Aorta (tissue), 5 donors: ENCODE data around the gene PDPN. TPM values are rescaled to one million over a fixed set of nuclear protein-coding genes. Genes with fewer than 3 reads are reported as not detected.

Experiments
- ATAC-seq: fragments of 200-7000 bp; cut with Tn5 transposase; one replicate; pipeline ENCODE4 v1.9.1; 2022; ENCODE audit warnings: moderate library complexity; ENCODE audit not compliant: low FRiP score
- DNase-seq, 2 donors: peaks; one replicate each; pipeline ENCODE4 v3.0.0-alpha.2; 2020
- H3K27ac ChIP-seq, 2 donors: one replicate each; pipeline ENCODE4 v1.5.1; 2013; ENCODE audit warnings: low read length in 2 of 2, mild to moderate bottlenecking in 2 of 2, moderate library complexity in 2 of 2, control low read depth in 1 of 2, inconsistent platforms in 1 of 2, low read depth in 1 of 2
- H3K27me3 ChIP-seq, 2 donors: one replicate each; pipeline ENCODE4 v1.6.1; 2013; ENCODE audit warnings: control low read depth in 1 of 2, low read length in 1 of 2, mild to moderate bottlenecking in 1 of 2, moderate library complexity in 1 of 2; ENCODE audit not compliant: insufficient read depth in 2 of 2, control insufficient read depth in 1 of 2
- H3K36me3 ChIP-seq, 2 donors: one replicate each; pipeline ENCODE4 v1.6.1; 2013; ENCODE audit warnings: control low read depth in 1 of 2, low read length in 1 of 2, mild to moderate bottlenecking in 1 of 2; ENCODE audit not compliant: insufficient read depth in 2 of 2, control insufficient read depth in 1 of 2
- H3K4me1 ChIP-seq, 2 donors: one replicate each; pipeline ENCODE4 v1.6.1; 2013; ENCODE audit warnings: low read length in 2 of 2, control low read depth in 1 of 2, mild to moderate bottlenecking in 1 of 2, moderate library complexity in 1 of 2; ENCODE audit not compliant: insufficient read depth in 2 of 2, control insufficient read depth in 1 of 2
- H3K4me3 ChIP-seq, 2 donors: one replicate each; pipeline ENCODE4 v1.5.1; 2013; ENCODE audit warnings: low read length in 2 of 2, control low read depth in 1 of 2, mild to moderate bottlenecking in 1 of 2
- H3K9me3 ChIP-seq: one replicate; pipeline ENCODE4 v1.6.1; 2013; ENCODE audit warnings: mild to moderate bottlenecking, low read length; ENCODE audit not compliant: control insufficient read depth
- WGBS, 2 donors: extraction: QIAGEN DNeasy Blood & Tissue Kit; methylation state at CpG; one replicate each; pipeline ENCODE4 v1.1.7; 2013; 5-methylcytosine and 5-hydroxymethylcytosine counted together
- intact Hi-C, 2 donors: fragments of 100-400 bp; cut with DNase I; formaldehyde crosslinking; loops; one replicate each; pipeline versions ENCODE4 v1.14.2 to v1.15.0; 2022
- polyA plus RNA-seq, 2 donors: library from polyadenylated mRNA; stranded (reverse); fragments of 200-250 nt; gene quantifications; one replicate each; pipeline ENCODE4 v1.2.3, GENCODE V29; 2013
- total RNA-seq, 2 donors: library from RNA; stranded (reverse); fragmentation: NEBNext Ultra II Directional; extraction: Animal tissue kit (Norgen Biotek cat#: 25700); gene quantifications; one replicate each; pipeline ENCODE4 v1.2.1, GENCODE V29; 2021
- donor health status: healthy with polysubstance abuse.
- donor health status: Bipolar disorder and iron deficiency.
- donor health status: DM: no; HTN: no; CAD: no.
- donor health status: DM: no; HTN: no; CAD: no.
- donor health status: DM: yes; HTN: yes; CAD: no.

The PDPN gene
- total and polyA plus RNA-seq, 4 donors: 0.43 to 19.5 (median 17.7) TPM

GRCh38 chr1:13595411-13595810, 11.8 kb downstream of the PDPN start:
- intact Hi-C loops: no loop called here
- Histone ChIP-seq H3K4me1 (no peaks in the 10 kb centered on the region), H3K9me3 (peaks cover 1% of the 10 kb centered on the region), H3K27me3 (no peaks in the 10 kb centered on the region), H3K36me3 (no peaks in the 10 kb centered on the region), H3K4me3 (no peak overlapping the region), H3K27ac (no peak overlapping the region)
- DNase-seq (peak in 1 of 2 donors; percentile 36), ATAC-seq (no peak)
- WGBS, 2 donors: 89% methylated on average over 10 of the region's 10 CpGs

GRCh38 chr1:13597166-13597565, 13.5 kb downstream of the PDPN start:
- H3K27me3 ChIP-seq: no peaks in the 10 kb centered on the region
- H3K36me3 ChIP-seq: no peaks in the 10 kb centered on the region
- ATAC-seq (no peak), DNase-seq (no peak)
- H3K27ac ChIP-seq: no peak overlapping the region
- no peak overlapping the region for H3K4me3 ChIP-seq
- H3K9me3 ChIP-seq: peaks cover 5% of the 10 kb centered on the region
- H3K4me1 ChIP-seq: no peaks in the 10 kb centered on the region
- 44 to 48% methylated on average over 7 of the region's 7 CpGs for WGBS, 2 donors
- intact Hi-C loops: no loop called here

- no peak overlapping the region for H3K27ac ChIP-seq
- H3K27me3 ChIP-seq: no peaks in the 10 kb centered on the region
- H3K36me3 ChIP-seq: no peaks in the 10 kb centered on the region
- DNase-seq (no peak), ATAC-seq (no peak)
- intact Hi-C loops: no loop called here
- H3K9me3 ChIP-seq: peaks cover 5% of the 10 kb centered on the region
- 74% methylated on average over 7 of the region's 7 CpGs for WGBS, 2 donors
- no peak overlapping the region for H3K4me3 ChIP-seq
- no peaks in the 10 kb centered on the region for H3K4me1 ChIP-seq
Observed at GRCh38 chr1:13600762-13601453, 17.3 kb downstream of the PDPN start.

- 84 to 87% methylated on average over 5 of the region's 5 CpGs for WGBS, 2 donors
- Histone ChIP-seq H3K4me3 (no peak overlapping the region), H3K36me3 (no peaks in the 10 kb centered on the region), H3K4me1 (no peaks in the 10 kb centered on the region), H3K27me3 (no peaks in the 10 kb centered on the region), H3K27ac (no peak overlapping the region), H3K9me3 (peaks cover 5% of the 10 kb centered on the region)
- intact Hi-C loops: no loop called here
- no peak for DNase-seq
- no peak for ATAC-seq
Observed at GRCh38 chr1:13604176-13604575, 20.5 kb downstream of the PDPN start.

- Histone ChIP-seq H3K27ac (no peak overlapping the region), H3K27me3 (no peaks in the 10 kb centered on the region), H3K4me3 (no peak overlapping the region), H3K9me3 (peaks cover 5% of the 10 kb centered on the region), H3K4me1 (no peaks in the 10 kb centered on the region), H3K36me3 (no peaks in the 10 kb centered on the region)
- DNase-seq (no peak), ATAC-seq (no peak)
- 78 to 89% methylated on average over 3 of the region's 3 CpGs for WGBS, 2 donors
- intact Hi-C loops: no loop called here
Observed at GRCh38 chr1:13604721-13605120, 21.1 kb downstream of the PDPN start.

- no peaks in the 10 kb centered on the region for H3K4me1 ChIP-seq
- DNase-seq (peak in 1 of 2 donors; percentile 7), ATAC-seq (no peak)
- intact Hi-C loops: no loop called here
- no peak overlapping the region for H3K4me3 ChIP-seq
- H3K36me3 ChIP-seq: no peaks in the 10 kb centered on the region
- 49 to 52% methylated on average over 1 of the region's 1 CpG for WGBS, 2 donors
- no peak overlapping the region for H3K27ac ChIP-seq
- H3K27me3 ChIP-seq: no peaks in the 10 kb centered on the region
- peaks cover 3% of the 10 kb centered on the region for H3K9me3 ChIP-seq
Observed at GRCh38 chr1:13605159-13605558, 21.5 kb downstream of the PDPN start.

GRCh38 chr1:13607002-13607401, 23.4 kb downstream of the PDPN start:
- Histone ChIP-seq H3K4me3 (no peak overlapping the region), H3K27me3 (no peaks in the 10 kb centered on the region), H3K9me3 (no peaks in the 10 kb centered on the region), H3K36me3 (no peaks in the 10 kb centered on the region), H3K4me1 (no peaks in the 10 kb centered on the region), H3K27ac (no peak overlapping the region)
- DNase-seq (peak in 1 of 2 donors; percentile 43), ATAC-seq (no peak)
- intact Hi-C loops: no loop called here
- WGBS, 2 donors: 77% methylated on average over 8 of the region's 8 CpGs

GRCh38 chr1:13616234-13616633, 32.6 kb downstream of the PDPN start:
- Histone ChIP-seq H3K27me3 (no peaks in the 10 kb centered on the region), H3K4me1 (no peaks in the 10 kb centered on the region), H3K4me3 (no peak overlapping the region), H3K36me3 (no peaks in the 10 kb centered on the region), H3K9me3 (no peaks in the 10 kb centered on the region), H3K27ac (no peak overlapping the region)
- DNase-seq (no peak), ATAC-seq (no peak)
- intact Hi-C loops: no loop called here
- WGBS, 2 donors: 51 to 62% methylated on average over 5 of the region's 5 CpGs

- H3K27ac ChIP-seq: no peak overlapping the region
- WGBS, 2 donors: 63 to 74% methylated on average over 4 of the region's 4 CpGs
- DNase-seq: no peak
Observed at GRCh38 chr1:13617108-13617507, 33.5 kb downstream of the PDPN start.

More at GRCh38 chr1:13617108-13617507, 33.5 kb downstream of the PDPN start:
- no peaks in the 10 kb centered on the region for H3K4me1 ChIP-seq
- H3K27me3 ChIP-seq: no peaks in the 10 kb centered on the region
- H3K4me3 ChIP-seq: no peak overlapping the region
- no peak for ATAC-seq
- H3K36me3 ChIP-seq: no peaks in the 10 kb centered on the region
- intact Hi-C loops: no loop called here
- H3K9me3 ChIP-seq: no peaks in the 10 kb centered on the region
